HG03025 (cell line): ENCODE results near the gene SNAPC4.
"Not testable (repeated sequence)": the region's sequence is repeated elsewhere in the genome, so short reads cannot be mapped to it uniquely, and the experiment has no call there.

ENCODE experiments used
- ATAC-seq: cut with Tn5 transposase; IDR thresholded peaks from one replicate; pipeline ENCODE4 v1.9.1; 2021; ENCODE audit warnings: mild to moderate bottlenecking, moderate library complexity; ENCODE audit not compliant: unreplicated experiment, low FRiP score

SNAPC4 gene

DNA sequence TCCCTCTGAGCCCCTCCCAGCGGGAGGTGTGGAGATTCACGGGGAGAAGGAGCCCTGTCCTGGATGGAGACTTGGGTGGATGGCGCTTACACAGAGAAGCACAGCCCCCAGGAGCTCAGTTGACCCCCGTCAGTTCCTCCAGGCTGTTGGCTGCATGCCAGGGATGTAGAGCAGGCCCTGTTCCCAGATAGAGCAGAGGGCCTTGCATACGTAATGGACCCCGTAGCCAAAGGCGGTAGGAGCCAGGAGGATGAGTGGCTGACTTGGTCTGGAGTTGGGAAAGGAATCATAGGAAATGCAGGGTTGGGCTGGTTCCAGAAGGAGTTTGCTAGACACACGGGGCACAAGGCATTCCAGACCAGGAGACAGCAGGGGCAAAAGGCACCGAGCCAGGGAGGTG lies 13.0 kb upstream of the SNAPC4 start:
- ATAC-seq: no peak

DNA sequence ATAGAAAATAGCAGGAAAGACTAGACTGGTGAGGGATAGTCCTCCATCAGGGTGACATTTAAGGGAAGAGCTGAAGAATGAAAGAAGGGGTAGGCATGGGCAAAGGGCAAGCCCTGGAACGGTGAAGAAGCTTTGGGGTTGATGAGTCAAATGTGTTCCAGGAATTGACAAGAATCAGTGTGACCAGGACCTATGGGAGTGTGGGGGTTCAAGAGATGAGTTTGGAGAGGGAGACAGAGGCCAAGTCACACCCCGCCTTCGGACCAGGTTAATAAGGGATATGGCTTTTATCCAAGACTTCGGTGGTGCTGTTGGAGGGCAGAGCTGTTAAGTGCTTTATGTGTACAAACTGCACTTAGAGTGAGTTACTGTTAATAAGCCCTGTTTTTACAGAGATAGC lies 11.4 kb upstream of the SNAPC4 start:
- no peak for ATAC-seq

DNA sequence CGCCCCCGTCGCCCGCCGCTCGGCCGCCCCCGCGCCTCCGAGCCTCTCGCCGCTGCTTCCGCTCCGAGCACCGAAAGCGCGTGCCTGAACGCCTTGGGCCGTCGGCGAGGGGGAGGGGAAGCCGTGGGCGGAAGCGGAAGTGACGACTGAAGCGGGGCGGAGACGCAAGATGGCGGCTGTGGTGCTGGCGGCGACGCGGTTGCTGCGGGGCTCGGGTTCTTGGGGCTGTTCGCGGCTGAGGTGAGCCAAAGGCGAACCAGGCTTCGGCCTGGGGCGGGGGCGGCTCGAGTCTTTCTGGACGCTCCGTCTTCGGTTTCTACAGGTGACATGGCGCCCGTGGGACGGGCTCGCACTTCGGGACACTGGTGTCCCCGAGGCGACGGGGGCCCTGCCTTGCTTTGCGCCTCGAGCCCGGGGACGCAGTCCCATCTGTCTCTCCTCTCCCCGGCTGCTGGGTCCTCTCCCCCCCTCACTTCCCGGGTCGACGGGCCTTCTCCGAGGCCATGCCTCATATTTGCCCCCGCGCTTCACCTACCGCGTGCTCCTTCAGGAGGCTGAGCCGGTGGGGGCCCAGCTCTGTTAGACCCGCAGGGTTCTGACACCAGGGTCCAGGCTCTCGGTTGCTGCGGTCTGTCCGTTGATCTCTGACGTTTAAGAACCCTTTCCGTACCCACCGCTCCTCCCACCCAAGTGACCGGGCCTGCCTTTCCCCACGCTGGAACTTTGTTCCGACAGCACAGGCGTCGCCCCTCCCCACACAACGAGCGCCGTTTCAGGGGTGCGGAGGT lies 10.7 kb upstream of the SNAPC4 start, which contains the start of the genes ENTR1 and PMPCA:
TSS of gene ENTR1 (minus strand) at position 115 of the 788 bp plus-strand sequence. CDS start 217 bp downstream, outside the sequence.
TSS of gene PMPCA (plus strand) at position 159 of the 788 bp plus-strand sequence. CDS start at position 170, 11 bp downstream.
- peak; percentile 76 for ATAC-seq

DNA sequence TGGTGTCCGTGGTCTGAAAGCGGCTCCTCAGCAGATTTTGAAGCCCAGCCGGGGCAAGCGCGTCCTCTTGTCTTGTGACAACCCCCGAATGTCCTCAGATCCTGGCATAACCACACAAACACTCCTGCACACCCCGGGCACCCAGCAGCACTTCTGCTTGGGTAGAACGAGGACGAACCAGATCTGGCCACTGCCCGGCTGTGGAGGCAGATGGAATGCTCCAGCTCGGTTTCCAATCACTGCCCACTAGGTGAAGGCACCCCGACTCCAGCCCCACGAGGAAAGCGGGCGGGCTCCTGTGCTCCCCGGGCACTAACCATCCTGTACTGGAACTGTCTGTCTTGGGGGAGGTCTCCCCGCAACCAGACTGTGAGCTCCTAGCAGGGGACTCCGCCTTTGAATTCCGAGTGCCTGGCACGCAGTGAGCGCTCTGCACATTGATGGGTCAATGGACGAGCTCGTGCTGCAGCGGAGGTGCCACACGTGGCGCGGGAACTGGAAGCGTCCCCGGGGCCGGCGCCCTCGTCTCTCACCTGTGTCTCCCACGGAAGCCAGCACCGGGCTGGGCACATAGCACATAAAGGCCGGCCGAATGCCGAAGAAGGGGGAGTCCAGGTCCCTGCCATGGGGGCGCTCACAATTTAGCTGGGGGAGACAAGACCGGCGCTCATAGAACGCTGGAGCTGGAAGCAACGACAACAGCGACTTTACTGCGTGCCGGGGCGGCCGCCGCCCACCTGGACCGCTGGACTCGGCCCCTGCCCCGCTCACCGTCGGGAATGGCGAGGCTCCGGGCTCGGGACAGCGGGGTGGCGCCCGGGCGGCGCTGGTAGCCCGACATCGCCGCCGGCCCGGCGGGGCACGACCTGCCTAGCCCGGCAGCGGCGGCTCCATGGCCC lies 9.8 kb upstream of the SNAPC4 start:
- peak; percentile 16 for ATAC-seq

DNA sequence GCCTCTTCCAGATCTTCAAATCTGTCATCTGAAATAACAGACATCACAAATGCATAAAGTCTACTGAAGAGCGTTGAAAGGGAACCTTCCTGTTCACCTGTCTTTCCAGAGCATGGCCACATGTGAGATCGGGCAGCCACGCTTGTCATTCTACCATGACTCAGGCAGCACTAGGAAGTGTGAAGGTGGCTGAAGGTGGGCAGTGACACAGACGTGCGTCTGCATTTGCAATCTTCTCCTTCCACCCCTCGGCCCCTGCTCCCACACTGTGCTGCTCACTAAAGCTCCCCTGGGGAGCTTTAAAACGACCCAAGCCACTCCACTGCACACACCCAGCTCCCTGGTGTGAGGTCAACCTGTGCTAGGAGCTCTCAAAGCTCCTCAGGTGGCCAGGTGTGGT lies 7.9 kb upstream of the SNAPC4 start:
- ATAC-seq: no peak

DNA sequence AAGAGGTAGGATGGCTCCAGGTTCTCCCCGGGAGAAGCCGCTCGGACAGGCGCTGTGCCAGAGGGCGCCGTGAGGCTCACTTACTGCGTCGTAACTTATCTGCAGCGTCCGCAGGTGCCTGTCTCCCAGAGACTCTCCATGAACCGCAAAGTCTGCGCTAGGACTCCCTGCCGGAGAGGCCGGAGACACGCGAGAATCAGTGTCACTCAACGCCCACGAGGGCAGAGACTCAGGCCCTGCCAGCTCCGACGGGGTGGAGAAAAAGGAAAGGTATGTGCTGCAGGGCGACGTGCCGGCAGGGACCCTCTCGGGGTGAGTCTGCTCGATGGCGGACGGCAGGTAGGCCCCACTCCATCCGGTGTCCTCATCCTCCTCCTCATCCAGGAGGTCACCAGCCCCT lies 7.1 kb upstream of the SNAPC4 start:
- not testable (repeated sequence) for ATAC-seq

DNA sequence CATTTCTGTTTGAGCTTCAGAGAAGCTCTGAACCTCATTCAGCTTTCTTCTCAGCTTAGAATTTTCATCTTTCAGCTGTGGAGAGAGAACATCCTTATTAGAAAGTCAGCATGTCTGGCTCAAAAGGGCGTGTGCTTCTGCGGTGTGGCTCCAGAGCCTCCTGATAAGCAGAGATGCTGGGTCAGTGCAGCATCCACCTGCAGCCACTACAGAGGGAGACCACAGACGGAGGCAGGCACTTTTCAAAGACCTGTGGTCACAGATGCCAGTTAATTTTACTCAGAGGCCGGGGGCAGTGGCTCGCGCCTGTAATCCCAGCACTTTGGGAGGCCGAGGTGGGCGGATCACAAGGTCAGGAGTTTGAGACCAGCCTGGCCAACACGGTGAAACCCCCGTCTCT lies 5.9 kb upstream of the SNAPC4 start:
- not testable (repeated sequence) for ATAC-seq

DNA sequence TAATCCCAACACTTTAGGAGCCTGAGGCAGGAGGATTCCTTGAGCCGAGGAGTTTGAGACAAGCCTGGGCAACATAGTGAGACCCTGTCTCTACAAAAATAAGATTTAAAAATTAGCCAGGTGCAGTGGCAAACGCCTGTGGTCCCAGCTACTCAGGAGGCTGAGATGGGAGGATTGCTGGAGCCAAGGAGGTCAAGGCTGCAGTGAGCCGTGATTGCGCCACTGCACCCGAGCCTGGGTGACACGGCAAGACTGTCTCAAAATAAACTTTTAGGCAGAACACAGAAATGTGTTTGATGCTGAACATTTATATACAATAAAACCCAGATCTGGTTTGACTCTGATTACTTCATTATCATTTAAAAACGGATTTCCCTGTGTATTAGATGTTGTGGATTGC lies 5.5 kb upstream of the SNAPC4 start:
- no peak for ATAC-seq

DNA sequence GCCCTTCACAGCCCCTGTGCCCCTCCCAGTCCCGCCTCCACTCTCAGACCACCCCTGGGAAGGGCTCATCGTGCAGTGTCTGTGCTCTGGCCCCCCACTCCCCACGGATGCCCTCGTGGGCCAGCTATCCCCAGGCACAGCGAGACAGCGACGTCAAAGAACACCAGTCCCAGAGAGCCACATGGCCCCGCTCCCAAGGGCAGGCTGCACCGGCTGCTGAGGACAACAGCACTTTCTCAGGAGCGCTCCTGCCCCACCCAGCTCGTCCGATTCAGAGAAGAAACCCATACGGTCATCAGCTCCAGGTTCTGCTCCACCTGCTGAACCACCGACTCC lies 4.8 kb upstream of the SNAPC4 start:
- no peak for ATAC-seq

DNA sequence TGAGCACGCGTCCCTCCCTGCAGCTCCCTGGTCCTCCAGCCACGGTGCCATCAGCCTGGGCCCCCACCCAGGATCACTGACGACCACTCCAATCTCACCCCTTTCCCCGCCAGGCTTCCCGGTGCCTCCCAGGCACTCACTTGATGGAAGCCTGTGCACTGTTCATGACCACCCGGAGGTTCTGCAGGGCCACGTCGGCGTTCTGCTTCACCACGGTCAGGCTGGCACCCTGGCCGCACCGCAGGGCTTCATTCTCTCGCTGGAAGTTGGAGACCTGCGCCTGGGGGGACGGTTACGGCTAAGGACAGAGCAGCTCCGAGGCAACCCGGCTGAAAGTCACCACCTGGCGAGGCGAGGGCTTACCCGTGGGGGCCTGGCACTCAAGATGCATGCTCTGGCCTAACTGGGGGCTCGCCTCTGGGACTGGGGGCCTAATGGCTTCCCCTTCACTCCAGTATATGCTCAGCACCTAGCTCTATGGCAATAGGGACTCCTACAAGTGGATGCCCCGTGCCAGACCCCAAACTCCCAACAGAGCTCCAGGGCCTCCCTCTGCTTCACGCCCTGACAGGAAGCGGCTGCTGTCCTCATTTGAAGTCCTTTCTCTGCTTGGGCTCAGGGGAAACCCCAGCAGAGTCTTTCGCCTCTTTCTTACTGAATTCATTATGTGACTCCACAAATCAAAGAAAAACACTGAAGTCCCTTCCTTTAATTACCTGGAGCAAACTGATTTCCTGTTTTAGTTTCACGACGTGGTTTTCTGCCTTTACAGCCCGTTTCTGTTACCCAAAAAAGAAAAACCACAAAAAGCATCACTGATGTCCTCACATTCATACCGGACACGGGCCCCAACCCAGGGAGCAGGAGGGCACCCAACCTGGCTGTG lies 4.2 kb upstream of the SNAPC4 start:
- no peak for ATAC-seq

DNA sequence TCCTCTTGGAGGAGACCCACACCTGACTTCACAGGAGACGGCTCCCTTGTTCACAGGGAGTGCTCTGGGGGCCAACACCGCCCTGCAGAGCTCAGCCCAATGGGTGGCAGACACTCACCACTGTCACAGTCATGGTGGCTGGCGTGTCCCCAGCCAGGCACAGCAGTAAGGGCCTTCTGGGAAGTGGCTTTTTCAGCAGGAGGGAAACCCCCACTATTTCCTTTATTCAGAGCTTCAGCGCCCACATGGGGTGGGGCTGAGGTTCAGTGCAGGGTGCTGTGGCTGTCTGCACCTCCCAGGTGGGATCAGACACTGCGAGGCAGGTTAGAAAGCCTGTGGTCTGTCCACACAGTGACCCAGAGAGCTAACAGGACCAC lies 3.6 kb upstream of the SNAPC4 start:
- no peak for ATAC-seq

DNA sequence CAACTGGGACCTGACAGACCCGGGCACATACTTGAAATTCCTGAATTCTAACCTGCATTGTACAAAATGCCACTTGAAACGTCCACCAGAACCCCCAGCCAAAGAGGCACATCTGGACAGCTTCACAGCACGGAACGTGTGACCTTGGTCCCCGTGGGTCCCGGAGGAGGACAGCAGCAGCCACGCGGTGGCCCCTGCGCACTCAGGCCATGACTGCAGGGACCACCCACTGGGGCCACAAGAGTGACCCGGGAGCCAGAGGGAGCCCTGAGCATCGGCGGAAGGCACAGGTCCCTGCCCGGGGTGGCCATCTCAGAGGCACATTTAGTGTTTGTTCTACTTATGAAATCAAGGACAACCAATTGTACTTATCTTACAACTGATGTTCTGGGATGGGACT lies 2.1 kb upstream of the SNAPC4 start:
- no peak for ATAC-seq

DNA sequence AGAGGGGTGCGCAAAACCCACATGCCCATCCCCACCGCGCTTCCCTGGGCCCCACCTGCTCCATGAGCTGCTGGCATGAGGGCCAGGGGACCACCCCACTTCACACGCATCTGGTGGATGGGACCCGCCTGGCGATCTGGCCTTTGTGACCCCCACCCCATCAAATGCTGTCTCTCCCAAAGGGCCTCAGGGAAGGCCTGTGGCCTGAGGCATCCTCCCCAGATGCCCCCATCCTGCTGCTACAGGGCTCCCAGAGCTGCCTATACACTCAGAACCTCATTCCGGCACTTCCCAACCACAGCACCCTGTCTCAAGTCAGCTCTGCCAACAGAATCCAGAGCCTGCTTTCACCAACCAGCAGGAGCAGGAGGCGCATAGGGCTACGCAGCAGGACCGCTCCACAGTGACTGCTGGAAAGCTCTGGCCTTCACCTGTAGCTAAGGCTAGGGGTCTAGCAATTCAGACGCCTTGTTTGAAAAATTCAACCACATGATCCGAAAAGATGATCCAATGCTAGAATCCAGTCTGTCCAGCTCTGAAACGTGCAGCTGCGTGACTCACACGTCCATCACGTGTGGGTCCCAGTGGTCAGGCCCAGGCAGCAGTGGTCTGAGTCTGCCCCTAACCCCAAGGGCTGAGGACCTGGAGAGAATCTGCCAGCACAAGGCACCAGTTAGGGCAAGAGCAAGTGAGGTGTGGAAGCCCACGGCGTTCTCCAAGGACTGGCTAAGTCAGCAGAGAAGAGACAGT lies 1.4 kb upstream of the SNAPC4 start:
- no peak for ATAC-seq

DNA sequence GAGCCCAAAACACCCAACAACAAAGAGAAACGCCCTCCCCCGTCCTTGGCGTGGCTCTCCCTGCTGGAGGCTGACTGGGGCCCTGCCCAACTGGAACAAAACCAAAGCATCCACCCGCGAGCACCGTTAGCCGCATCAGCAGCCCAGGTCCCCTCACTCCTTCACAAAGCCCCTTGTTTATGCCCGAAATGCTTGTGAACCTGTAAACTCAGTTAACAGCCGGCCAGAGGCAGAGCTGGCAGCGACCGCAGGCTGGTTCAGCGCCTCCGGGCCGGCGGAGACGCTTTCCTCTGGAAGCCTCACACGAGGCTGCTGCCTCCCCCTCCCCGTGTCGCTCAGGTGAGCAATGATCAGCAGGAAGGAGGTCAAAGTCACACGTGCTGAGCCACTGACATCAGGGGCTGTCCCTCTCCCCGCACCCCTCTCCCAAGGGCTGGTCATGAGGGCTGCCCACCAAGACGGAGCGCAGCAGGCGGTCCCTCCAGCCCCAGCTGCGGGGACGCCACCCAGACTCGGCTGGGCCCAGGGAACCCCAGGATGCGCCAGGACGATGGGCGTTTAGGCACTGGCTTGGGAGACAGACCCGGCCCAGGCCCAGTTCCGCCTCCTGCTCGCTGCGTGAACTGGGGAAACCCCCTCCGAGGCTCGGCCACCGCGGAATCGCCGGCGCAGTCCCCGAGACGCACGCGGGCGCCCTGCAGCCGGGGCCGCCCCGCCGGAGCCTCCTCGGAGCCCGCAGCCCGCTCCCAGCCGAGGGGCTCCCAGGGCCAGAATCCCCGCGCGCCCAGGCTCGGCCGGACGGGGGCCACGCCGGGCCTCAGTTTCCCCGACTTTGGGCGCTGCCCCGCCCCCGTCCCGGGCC lies 563 bp downstream of the SNAPC4 start:
- ATAC-seq: peak; percentile 9

DNA sequence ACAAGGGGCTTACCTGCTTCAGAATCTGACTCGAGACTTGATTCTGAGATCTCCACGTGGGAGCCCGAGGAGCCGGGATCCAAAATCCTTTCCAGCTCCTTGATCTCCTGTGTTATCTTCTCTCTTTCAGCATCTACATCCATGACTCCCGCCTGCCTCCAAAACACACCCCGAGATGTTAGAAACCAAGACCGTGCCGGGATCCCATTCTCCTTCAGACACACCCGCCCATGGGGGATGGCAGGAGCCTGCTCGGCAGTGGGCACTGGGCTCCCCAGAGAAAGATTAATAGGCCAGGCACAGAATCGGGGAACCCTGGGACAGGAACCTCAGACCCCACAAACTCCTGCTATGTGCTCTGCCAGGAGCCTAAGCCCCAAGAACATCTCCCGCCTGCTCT lies 1.7 kb downstream of the SNAPC4 start:
- ATAC-seq: no peak

DNA sequence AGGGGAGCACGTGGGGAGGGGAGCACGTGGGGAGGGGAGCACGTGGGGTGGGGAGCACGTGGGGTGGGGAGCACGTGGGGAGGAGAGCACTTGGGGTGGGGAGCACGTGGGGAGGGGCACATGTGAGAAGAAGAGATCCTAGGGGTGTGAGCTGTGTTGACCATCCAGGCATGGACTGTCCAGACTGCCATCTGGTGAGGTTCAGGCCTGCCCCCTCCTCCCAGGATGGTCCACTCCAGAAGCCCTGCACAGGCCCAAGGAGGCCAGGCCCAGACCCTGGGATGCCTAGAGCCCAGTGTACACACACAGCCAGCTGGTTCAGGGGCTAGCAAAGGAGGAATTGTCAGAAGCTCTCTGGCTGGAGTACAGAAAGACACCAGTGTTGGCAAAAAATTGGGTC lies 2.3 kb downstream of the SNAPC4 start:
- no peak for ATAC-seq

DNA sequence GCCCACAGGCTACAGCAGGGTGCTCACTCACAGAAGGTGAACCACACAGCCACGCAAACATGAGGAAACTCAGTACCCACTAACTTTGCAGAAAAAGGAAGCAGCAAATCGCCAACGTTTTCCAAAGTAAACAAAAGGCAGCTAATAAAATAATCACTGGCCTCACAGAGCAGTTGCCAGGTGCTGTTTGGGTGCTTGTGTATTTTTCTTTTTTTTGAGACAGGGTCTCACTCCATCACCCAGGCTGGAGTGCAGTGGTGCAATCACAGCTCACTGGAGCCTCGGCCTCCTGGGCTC lies 3.8 kb downstream of the SNAPC4 start:
- no peak for ATAC-seq

DNA sequence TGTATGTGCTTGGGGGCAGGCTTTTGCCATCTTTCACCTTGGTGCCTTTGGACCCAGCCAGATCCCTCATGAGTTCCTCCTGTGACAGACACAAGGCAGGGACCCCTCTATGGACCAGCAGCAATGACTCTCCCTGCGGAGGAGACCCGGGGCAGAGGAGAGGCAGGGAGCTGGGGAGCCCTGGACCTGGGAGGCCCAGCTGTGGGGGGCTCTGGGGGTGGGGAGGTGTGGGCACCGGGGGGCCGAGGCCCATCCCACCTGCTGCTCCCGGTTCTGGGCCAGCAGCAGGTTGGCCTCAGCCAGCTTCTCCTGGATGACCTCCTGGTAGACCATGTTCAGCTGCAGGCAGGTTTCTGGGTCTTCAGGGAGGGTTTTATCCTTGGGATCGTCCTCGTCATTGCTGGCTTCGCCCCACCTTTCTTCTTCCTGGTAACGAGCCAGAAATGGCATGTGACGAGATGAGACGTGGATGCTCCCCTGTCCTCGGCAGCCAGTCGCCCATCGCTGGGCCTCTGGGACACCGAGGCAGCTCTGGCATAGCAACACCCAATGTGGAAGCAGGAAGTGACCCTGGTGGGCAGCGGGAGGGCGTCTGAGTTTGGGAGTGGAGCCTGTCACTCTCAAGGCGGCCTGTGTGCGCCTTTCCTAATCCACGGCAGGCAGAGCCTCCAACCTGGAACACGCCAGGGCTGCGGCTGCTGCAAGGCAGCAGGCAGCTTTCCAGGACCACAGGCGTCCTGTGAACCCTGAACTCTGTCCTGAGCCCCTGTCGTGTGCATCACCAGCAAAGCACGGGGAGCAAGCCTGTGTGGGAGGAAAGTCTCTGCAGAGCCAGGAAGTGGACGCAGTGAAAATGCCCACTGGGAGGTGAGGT lies 4.4 kb downstream of the SNAPC4 start:
- no peak for ATAC-seq
